GM21825 (cell line): ENCODE results near the gene MANBA.

Experiments used
- ATAC-seq: cut with Tn5 transposase; IDR thresholded peaks from one replicate; pipeline ENCODE4 v1.9.1; 2021; ENCODE audit warnings: mild to moderate bottlenecking, moderate library complexity; ENCODE audit not compliant: unreplicated experiment

The MANBA gene

GRCh38 chr4:102683881-102684609 lies 76.7 kb downstream of the MANBA start:
- no peak for ATAC-seq

- ATAC-seq, result no peak
Observed at GRCh38 chr4:102678695-102679335, 82.0 kb downstream of the MANBA start.

GRCh38 chr4:102678107-102678506 lies 82.7 kb downstream of the MANBA start:
- no peak for ATAC-seq

- ATAC-seq, result no peak
Observed at GRCh38 chr4:102675141-102675540, 85.6 kb downstream of the MANBA start.

- no peak for ATAC-seq
Observed at GRCh38 chr4:102667001-102667400, 93.8 kb downstream of the MANBA start.

GRCh38 chr4:102665527-102665926 lies 95.2 kb downstream of the MANBA start:
- no peak for ATAC-seq

GRCh38 chr4:102663073-102663472 lies 97.7 kb downstream of the MANBA start:
- ATAC-seq, result no peak

- ATAC-seq, result no peak
Observed at GRCh38 chr4:102657206-102657605, 103.6 kb downstream of the MANBA start.

- no peak for ATAC-seq
Observed at GRCh38 chr4:102647117-102647516, 113.7 kb downstream of the MANBA start.

GRCh38 chr4:102642631-102643298 lies 118.0 kb downstream of the MANBA start:
- ATAC-seq, result no peak

- no peak for ATAC-seq
Observed at GRCh38 chr4:102641793-102642192, 119.0 kb downstream of the MANBA start.

GRCh38 chr4:102640669-102641068 lies 120.1 kb downstream of the MANBA start:
- no peak for ATAC-seq

GRCh38 chr4:102639598-102639997 lies 121.2 kb downstream of the MANBA start:
- no peak for ATAC-seq

GRCh38 chr4:102638621-102639020 lies 122.1 kb downstream of the MANBA start:
- ATAC-seq, result no peak

- ATAC-seq, result no peak
Observed at GRCh38 chr4:102637391-102637790, 123.4 kb downstream of the MANBA start.

GRCh38 chr4:102633100-102633499 lies 127.7 kb downstream of the MANBA start:
- ATAC-seq, result no peak

GRCh38 chr4:102632241-102633065 lies 128.3 kb downstream of the MANBA start:
- no peak for ATAC-seq

GRCh38 chr4:102631616-102632015 lies 129.2 kb downstream of the MANBA start:
- no peak for ATAC-seq

GRCh38 chr4:102629673-102630072 lies 131.1 kb downstream of the MANBA start:
- no peak for ATAC-seq

GRCh38 chr4:102627831-102628523 lies 132.8 kb downstream of the MANBA start:
- ATAC-seq, result no peak
